Activated CD8-positive, alpha-beta memory T cell treated with anti-CD3 and anti-CD28 coated beads, Interleukin-2, amount 10 ng/mL, durations not matched to agents 7 days and 5 days (primary cell): ENCODE measurements around the gene FOXN3. TPM values are rescaled to one million over a fixed set of nuclear protein-coding genes. Genes with fewer than 3 reads are reported as not detected.
"Not testable (repeated sequence)": the region's sequence is repeated elsewhere in the genome, so short reads cannot be mapped to it uniquely, and the experiment has no call there.

Source experiments
- ATAC-seq: fragments of 150-1000 bp; cut with Tn5 transposase; one replicate; pipeline ENCODE4 v1.10.0; 2021; ENCODE audit warnings: moderate library complexity
- CTCF ChIA-PET: fragments of 350-600 bp; sonication (Branson Sonifier 250); formaldehyde crosslinking; loops from one replicate; lab custom pipeline; 2021; ENCODE audit warnings: antibody characterized with exemption; lab: Charles Lee
- DNase-seq: peaks from one replicate; pipeline ENCODE4 v3.0.0-alpha.2; 2020
- H3K27ac Mint-ChIP-seq: one replicate; pipeline ENCODE4 v1.8.0; 2021; ENCODE audit warnings: mild to moderate bottlenecking, mixed read lengths
- H3K27me3 Mint-ChIP-seq: one replicate; pipeline ENCODE4 v1.8.0; 2021; ENCODE audit warnings: mixed read lengths
- H3K36me3 Mint-ChIP-seq: one replicate; pipeline ENCODE4 v1.8.0; 2021; ENCODE audit warnings: mild to moderate bottlenecking, mixed read lengths
- H3K4me1 Mint-ChIP-seq: one replicate; pipeline ENCODE4 v1.8.0; 2021; ENCODE audit warnings: mixed read lengths
- H3K4me3 Mint-ChIP-seq: one replicate; pipeline ENCODE4 v1.8.0; 2021; ENCODE audit warnings: mild to moderate bottlenecking, moderate library complexity, mixed read lengths
- H3K9me3 Mint-ChIP-seq: one replicate; pipeline ENCODE4 v1.8.0; 2022; ENCODE audit warnings: low read depth, mixed read lengths
- total RNA-seq, 2 experiments: library from RNA; stranded (reverse); gene quantifications; one replicate each; pipeline ENCODE4 v1.2.3, GENCODE V29; 2021

Gene FOXN3
- total RNA-seq, 2 experiments from 2014 or later = 85.6 to 103 TPM

DNA sequence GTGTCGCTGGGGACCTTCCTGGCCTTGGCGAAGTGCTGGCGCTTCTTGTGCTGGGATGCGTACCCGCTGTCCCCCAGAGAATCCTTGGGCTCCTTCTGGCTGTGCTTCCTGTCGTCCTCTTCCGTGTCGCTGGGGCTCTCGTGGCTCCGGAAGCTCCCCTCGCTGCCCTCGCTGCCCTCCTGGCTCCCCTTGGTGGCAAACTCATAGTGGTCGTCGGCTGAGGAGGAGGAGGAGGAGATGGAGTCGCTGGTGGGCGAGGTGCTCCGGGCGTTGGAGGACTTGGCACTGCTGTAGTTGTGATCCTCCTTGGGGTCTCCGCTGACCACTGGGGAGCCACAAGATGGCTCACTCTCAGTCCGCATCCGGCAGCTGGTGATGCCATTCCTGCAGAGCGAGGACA lies 254.4 kb downstream of the FOXN3 start:
- H3K9me3 Mint-ChIP-seq = no peaks in the 10 kb centered on the region
- no peak for ATAC-seq
- H3K27me3 Mint-ChIP-seq = no peaks in the 10 kb centered on the region
- no peak overlapping the region for H3K4me3 Mint-ChIP-seq
- peaks cover 17% of the 10 kb centered on the region for H3K4me1 Mint-ChIP-seq
- no peak for DNase-seq
- no peak overlapping the region for H3K27ac Mint-ChIP-seq
- CTCF ChIA-PET = interaction anchor here (0.8 kb wide), 1 partner anchor 136 kb away, joined by 3 read pairs; no protein-coding TSS in a partner anchor
- peaks cover 12% of the 10 kb centered on the region for H3K36me3 Mint-ChIP-seq

DNA sequence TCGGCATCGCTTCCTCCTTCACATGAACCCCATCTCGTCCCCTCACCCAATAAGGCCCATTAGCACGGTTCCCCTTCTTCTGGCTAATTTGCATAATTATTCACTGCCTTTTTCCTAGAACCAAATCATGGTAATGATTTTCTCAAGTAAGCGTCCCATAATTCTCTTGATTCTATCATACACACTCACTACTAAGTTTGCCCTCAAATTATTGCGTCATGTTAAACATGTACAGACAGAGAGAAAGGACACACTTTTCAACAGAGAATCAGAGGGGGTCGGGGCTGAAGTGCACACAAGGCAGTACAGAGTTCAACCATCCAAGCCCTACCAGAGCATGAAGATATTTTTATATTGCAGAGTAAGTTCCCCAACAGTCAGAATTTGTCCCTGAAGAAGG lies 256.6 kb downstream of the FOXN3 start:
- DNase-seq (no peak), ATAC-seq (no peak)
- H3K4me1 Mint-ChIP-seq = peaks cover 12% of the 10 kb centered on the region
- H3K36me3 Mint-ChIP-seq = peaks cover 14% of the 10 kb centered on the region
- no peak overlapping the region for H3K4me3 Mint-ChIP-seq
- CTCF ChIA-PET = no interaction called here
- no peaks in the 10 kb centered on the region for H3K27me3 Mint-ChIP-seq
- H3K9me3 Mint-ChIP-seq = no peaks in the 10 kb centered on the region
- H3K27ac Mint-ChIP-seq = no peak overlapping the region

DNA sequence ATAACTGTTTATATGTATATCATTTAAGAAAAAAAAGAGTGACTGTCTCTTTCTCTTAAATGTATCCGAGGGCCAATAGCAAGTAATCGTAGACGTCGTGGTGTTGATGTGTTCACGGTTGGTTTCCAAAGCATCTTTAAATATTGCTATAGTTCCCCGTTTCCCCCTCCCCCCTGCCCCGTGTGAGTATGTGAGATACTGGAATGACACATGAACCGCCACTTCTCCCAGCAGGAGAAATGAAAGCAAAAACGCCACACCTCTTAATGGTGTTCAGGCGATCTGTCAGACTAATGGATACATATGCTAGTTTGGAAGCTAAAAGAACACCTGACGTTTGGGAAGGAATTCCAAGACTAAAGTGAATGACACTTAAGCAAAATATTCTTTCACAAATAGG lies 258.3 kb downstream of the FOXN3 start:
- H3K27ac Mint-ChIP-seq = no peak overlapping the region
- no peaks in the 10 kb centered on the region for H3K4me1 Mint-ChIP-seq
- CTCF ChIA-PET = no interaction called here
- no peak for DNase-seq
- no peaks in the 10 kb centered on the region for H3K9me3 Mint-ChIP-seq
- H3K36me3 Mint-ChIP-seq = peaks cover 14% of the 10 kb centered on the region
- H3K27me3 Mint-ChIP-seq = no peaks in the 10 kb centered on the region
- no peak overlapping the region for H3K4me3 Mint-ChIP-seq
- no peak for ATAC-seq

DNA sequence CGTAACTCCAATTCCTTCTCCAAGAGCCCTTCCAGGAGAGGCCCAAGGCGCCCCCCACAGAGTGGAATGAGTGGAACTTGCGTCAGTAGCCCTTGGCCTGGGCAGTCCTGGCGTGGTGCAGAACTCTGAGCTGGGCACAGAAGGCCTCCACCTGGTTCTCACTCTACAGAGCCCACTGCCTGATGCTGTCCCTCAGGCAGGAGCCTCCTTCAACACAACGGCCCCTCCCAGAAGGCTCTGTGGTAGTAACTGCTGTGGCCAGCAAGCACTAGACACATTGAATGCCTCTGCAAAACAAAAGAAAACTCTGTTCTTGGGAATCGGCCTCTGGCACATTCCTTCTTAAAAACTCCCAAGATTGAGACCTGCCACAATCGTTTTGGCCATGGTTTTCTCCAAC lies 258.9 kb downstream of the FOXN3 start:
- ATAC-seq, DNase-seq, H3K9me3 Mint-ChIP-seq, CTCF ChIA-PET, H3K27ac Mint-ChIP-seq, H3K4me1 Mint-ChIP-seq, H3K27me3 Mint-ChIP-seq, H3K4me3 Mint-ChIP-seq: not testable (repeated sequence)
- peaks cover 14% of the 10 kb centered on the region for H3K36me3 Mint-ChIP-seq

DNA sequence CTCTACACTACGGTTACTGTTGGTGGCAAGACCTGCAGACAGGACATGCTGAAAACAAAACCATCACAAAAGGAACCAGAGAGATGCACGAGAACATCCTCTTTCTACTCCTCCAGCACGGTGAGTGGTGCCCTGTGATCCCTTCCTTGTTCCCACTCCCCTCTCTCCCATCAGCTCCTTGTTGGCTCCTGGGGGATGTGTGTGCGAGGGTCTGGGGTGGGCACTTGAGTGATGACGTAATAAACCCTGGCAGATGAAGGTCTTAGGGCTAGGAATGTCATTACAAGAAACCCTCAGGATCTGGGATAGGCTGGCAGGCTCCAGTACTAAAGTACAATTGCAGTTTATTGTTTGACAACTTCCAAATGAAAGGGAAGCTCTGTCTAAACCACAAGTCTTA lies 261.5 kb downstream of the FOXN3 start:
- H3K36me3 Mint-ChIP-seq = peaks cover 8% of the 10 kb centered on the region
- CTCF ChIA-PET = interaction anchor here (0.8 kb wide), 1 partner anchor 515 kb away, joined by 3 read pairs; no protein-coding TSS in a partner anchor

DNA sequence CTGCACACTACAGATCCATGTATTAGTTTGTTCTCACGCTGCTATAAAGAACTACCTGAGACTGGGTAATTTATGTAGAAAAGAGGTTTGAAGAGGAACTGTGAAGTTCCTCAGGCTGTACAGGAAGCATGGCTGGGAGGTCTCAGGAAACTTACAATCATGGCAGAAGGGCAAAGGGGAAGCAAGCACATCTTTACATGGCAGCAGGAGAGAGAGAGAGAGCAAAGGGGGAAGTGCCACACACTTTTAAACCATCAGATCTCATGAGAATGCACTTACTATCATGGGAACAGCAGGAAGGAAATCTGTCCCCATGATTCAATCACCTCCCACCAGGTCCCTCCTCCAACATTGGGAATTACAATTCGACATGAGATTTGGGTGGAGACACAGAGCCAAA lies 265.3 kb downstream of the FOXN3 start:
- H3K36me3 Mint-ChIP-seq, DNase-seq, H3K27me3 Mint-ChIP-seq, H3K27ac Mint-ChIP-seq, H3K4me3 Mint-ChIP-seq, H3K9me3 Mint-ChIP-seq, H3K4me1 Mint-ChIP-seq, CTCF ChIA-PET, ATAC-seq: not testable (repeated sequence)

More for the DNA sequence above, 261.5 kb downstream of the FOXN3 start:
- Mint-ChIP-seq H3K9me3 (peaks cover 3% of the 10 kb centered on the region), H3K27ac (no peak overlapping the region), H3K27me3 (no peaks in the 10 kb centered on the region), H3K4me1 (no peaks in the 10 kb centered on the region), H3K4me3 (no peak overlapping the region)
- DNase-seq (no peak), ATAC-seq (no peak)

DNA sequence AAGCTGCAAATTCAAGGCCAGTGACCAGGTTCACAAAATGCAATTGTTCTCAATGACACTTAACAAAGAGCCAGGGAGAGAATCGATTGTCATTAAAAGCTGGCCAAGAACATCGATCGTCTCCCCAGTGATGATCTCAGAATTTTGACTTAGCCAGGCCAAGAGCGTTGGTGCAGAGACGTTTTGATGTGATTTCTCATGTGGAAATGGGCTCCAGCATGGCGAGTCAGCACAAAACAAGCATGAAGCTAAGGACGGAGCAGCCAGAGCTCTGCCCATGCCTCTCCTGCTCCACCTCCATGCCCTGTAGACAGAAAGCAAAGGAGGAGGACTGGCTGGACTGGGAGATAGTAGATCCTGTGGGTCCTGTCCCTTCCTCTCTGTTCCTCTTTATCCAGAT lies 270.8 kb downstream of the FOXN3 start:
- H3K4me1 Mint-ChIP-seq = no peaks in the 10 kb centered on the region
- H3K4me3 Mint-ChIP-seq = no peak overlapping the region
- no peaks in the 10 kb centered on the region for H3K9me3 Mint-ChIP-seq
- H3K36me3 Mint-ChIP-seq = no peaks in the 10 kb centered on the region
- CTCF ChIA-PET = no interaction called here
- H3K27me3 Mint-ChIP-seq = peaks cover 5% of the 10 kb centered on the region
- no peak overlapping the region for H3K27ac Mint-ChIP-seq
- DNase-seq = no peak
- ATAC-seq = no peak

DNA sequence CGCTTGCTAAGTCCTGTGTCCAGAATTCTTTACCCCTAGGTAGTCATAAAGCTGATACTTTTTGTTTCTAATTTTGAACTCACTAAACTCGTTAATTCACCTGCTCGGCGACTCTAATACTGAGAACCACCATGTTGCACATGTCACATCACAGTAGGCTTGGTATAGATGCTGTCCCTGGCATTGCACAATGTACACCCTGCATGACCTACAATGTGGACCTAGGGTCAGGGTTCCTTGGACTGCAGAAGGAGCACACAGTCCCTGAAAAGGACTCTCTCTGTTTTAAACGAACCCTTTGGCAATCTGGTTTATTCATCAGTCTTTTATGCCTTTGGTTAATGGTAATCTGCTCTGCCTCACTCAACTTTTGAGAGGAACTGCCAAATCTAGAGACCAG lies 272.4 kb downstream of the FOXN3 start:
- CTCF ChIA-PET = no interaction called here
- DNase-seq (no peak), ATAC-seq (no peak)
- Mint-ChIP-seq H3K27me3 (peaks cover 7% of the 10 kb centered on the region), H3K27ac (no peak overlapping the region), H3K9me3 (no peaks in the 10 kb centered on the region), H3K4me3 (no peak overlapping the region), H3K36me3 (no peaks in the 10 kb centered on the region), H3K4me1 (no peaks in the 10 kb centered on the region)

DNA sequence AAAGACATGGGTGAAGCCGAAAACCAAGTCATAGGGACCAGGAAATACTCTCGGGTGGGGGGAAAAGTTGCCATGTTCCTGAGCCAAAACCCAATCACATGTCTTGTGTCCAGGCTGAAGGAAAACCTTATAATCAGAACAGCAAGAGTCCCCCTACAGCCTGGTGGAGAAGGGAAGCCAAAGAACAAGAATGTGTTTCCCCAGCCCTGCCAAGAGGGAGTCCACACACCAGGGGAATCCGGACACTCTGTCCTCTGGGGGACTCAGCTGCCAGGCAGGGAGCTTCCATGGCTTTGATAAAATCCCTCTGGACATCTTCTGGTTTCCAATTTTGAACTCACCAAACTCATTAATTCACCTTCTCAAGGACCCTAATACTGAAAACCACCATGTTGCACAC lies 273.0 kb downstream of the FOXN3 start:
- no peak overlapping the region for H3K4me3 Mint-ChIP-seq
- no peaks in the 10 kb centered on the region for H3K9me3 Mint-ChIP-seq
- no peak overlapping the region for H3K27ac Mint-ChIP-seq
- DNase-seq (no peak), ATAC-seq (no peak)
- H3K27me3 Mint-ChIP-seq = peaks cover 7% of the 10 kb centered on the region
- no peaks in the 10 kb centered on the region for H3K4me1 Mint-ChIP-seq
- CTCF ChIA-PET = no interaction called here
- no peaks in the 10 kb centered on the region for H3K36me3 Mint-ChIP-seq

DNA sequence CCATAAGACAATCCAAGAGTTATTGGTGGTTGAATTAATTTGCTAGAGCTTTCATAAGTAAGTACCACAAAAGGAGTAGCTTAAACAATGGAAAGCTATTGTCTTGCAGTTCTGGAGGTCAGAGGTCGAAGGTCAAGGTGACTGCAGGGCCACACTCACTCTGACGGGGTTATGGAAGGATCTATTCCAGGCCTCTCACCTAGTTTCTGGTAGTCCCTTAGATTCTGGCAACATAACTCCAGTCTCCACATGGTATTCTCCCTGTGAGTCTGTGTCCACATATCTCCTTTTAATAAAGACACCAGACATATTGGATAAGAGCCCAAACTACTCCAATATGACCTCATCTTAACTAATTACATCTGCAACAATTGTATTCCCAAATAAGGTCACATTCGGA lies 273.4 kb downstream of the FOXN3 start:
- no peak for DNase-seq
- Mint-ChIP-seq H3K9me3 (no peaks in the 10 kb centered on the region), H3K4me1 (no peaks in the 10 kb centered on the region), H3K27ac (no peak overlapping the region), H3K4me3 (no peak overlapping the region), H3K36me3 (no peaks in the 10 kb centered on the region), H3K27me3 (peaks cover 7% of the 10 kb centered on the region)
- no peak for ATAC-seq
- CTCF ChIA-PET = no interaction called here

DNA sequence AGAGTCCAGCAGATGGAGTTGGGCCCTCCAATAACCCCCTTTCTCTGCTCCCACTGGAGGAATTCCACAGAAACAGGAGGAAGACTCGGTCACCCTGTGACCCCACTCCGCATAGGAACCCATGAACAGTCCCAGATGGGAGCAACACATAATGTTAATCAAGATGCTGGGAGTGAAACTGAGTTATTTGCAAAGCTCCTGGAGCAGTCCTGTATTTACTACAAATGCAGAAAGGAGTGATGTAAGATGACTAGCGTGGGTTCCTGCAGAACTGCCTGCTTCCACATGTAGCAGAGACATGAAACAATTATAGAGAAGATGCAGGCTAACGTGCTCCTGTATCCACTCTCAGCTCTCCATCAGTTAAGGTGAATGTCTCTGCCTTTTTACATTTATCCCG lies 274.7 kb downstream of the FOXN3 start:
- Mint-ChIP-seq H3K9me3 (no peaks in the 10 kb centered on the region), H3K4me3 (no peak overlapping the region), H3K27ac (no peak overlapping the region), H3K27me3 (peaks cover 7% of the 10 kb centered on the region), H3K4me1 (no peaks in the 10 kb centered on the region), H3K36me3 (no peaks in the 10 kb centered on the region)
- DNase-seq (no peak), ATAC-seq (no peak)
- CTCF ChIA-PET = no interaction called here

DNA sequence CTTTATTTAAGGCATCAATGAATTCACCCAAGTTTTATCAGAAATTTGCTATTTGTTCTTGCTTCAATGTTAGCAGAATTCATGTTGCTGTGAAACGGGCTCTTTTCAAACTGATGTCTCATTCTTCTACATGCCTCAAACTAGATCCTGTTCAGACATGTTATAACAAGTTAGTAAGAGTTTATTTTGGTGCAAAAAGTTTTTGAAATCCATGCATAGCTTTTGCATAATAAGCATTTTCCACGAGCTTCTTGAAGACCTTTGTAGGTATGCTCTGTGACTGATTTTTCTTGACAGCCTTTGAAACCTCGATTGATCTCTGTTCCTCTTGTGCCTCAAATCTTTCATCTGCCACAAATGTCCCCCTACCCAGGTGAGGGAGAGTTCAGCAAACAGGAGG lies 275.2 kb downstream of the FOXN3 start:
- H3K27ac Mint-ChIP-seq = no peak overlapping the region
- H3K9me3 Mint-ChIP-seq = peaks cover 1% of the 10 kb centered on the region
- no peaks in the 10 kb centered on the region for H3K36me3 Mint-ChIP-seq
- no peak for ATAC-seq
- H3K4me1 Mint-ChIP-seq = no peaks in the 10 kb centered on the region
- no peak overlapping the region for H3K4me3 Mint-ChIP-seq
- H3K27me3 Mint-ChIP-seq = peaks cover 7% of the 10 kb centered on the region
- no peak for DNase-seq
- CTCF ChIA-PET = no interaction called here

DNA sequence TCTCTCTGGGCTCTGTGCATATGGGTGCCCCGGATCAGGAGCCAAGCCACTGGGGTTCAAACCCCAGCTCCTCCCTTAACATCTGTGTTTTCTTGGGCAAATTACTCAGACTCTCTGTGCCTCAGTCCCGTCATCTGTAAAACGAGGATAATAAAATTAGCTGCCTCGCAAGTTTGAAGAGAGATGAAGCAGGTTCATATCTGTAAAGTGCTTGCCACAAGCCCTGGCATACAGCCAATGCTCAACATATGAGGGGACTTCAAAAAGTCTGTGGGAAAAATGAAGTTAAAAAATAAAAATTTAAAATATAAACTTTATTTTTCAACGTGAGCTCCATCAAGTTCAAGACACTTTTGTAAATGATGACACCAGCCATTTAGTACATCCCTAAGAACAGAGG lies 276.7 kb downstream of the FOXN3 start:
- Mint-ChIP-seq H3K9me3 (peaks cover 14% of the 10 kb centered on the region), H3K27me3 (peaks cover 15% of the 10 kb centered on the region), H3K4me3 (no peak overlapping the region), H3K27ac (no peak overlapping the region), H3K36me3 (peaks cover 4% of the 10 kb centered on the region), H3K4me1 (no peaks in the 10 kb centered on the region)
- DNase-seq (no peak), ATAC-seq (no peak)
- CTCF ChIA-PET = no interaction called here

DNA sequence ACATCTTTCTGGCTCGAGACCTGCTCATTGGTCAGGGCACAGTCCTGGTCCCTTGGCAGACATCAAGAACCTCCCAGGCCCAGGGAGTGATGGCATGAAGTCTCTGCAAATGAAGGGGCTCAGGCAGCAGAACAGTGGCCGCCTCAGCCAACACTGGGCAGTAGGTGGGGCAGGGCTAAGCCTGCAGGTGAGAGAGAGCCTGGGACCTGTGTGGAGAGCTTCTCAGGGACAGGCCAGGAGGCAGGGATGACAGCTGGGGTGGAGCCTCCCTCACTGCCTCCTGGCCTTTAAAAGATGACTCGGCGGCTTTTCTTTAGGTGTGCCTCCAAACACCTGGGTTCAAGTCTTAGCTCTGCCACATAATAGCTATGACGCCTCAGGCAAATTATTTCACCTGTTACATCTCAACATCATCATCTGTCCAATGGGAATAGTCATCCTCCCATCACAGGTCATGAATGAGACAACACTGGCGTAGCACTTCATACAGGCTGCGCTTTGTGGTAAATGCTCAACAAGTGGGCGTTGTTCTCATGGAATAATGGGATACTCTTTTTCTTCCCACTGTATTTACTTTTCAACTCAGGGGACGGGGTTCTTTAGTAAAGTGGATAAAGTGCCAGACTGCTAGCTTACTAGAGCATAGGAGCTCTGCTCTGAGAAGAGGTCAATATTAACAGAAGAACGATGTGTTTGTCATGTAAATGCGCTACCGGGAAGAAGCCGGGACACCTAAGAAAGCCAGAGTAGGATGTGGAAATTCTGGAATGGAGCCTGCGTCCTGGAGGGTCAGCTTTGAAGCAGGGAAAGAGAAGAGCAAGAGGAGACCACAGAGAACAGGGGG lies 277.4 kb downstream of the FOXN3 start:
- peaks cover 6% of the 10 kb centered on the region for H3K36me3 Mint-ChIP-seq
- peaks cover 15% of the 10 kb centered on the region for H3K9me3 Mint-ChIP-seq
- ATAC-seq (no peak), DNase-seq (no peak)
- H3K27me3 Mint-ChIP-seq = peaks cover 13% of the 10 kb centered on the region
- CTCF ChIA-PET = no interaction called here
- no peaks in the 10 kb centered on the region for H3K4me1 Mint-ChIP-seq
- no peak overlapping the region for H3K4me3 Mint-ChIP-seq
- no peak overlapping the region for H3K27ac Mint-ChIP-seq
